NCI-H1436 treated with DMSO at 0.1 percent for 48 hours (cell line): ENCODE data around the gene IRX2.

Source experiments
- DNase-seq: peaks from one replicate; lab custom pipeline; 2025; lab: John Stamatoyannopoulos, UW

Gene IRX2

GRCh38 chr5:2756211-2757152 lies 5.0 kb upstream of the IRX2 start:
- no peak for DNase-seq

GRCh38 chr5:2755681-2756171 lies 4.2 kb upstream of the IRX2 start:
- no peak for DNase-seq

GRCh38 chr5:2755076-2755680 lies 3.7 kb upstream of the IRX2 start:
- no peak for DNase-seq

- no peak for DNase-seq
These were observed 3.2 kb upstream of the IRX2 start for GRCh38 chr5:2754581-2755075.

- no peak for DNase-seq
These were observed 2.3 kb upstream of the IRX2 start for GRCh38 chr5:2753452-2754420.

GRCh38 chr5:2752821-2753439 lies 1.5 kb upstream of the IRX2 start:
- DNase-seq: no peak

- DNase-seq: no peak
These were observed 763 bp upstream of the IRX2 start for GRCh38 chr5:2752059-2752820.

GRCh38 chr5:2750758-2751464 lies 566 bp downstream of the IRX2 start:
- no peak for DNase-seq

GRCh38 chr5:2750026-2750757 lies 1.3 kb downstream of the IRX2 start:
- no peak for DNase-seq

GRCh38 chr5:2749514-2750025 lies 1.9 kb downstream of the IRX2 start:
- no peak for DNase-seq

- no peak for DNase-seq
These were observed 2.5 kb downstream of the IRX2 start for GRCh38 chr5:2748861-2749513.

- DNase-seq: no peak
These were observed 3.2 kb downstream of the IRX2 start for GRCh38 chr5:2748179-2748860.

- no peak for DNase-seq
These were observed 3.9 kb downstream of the IRX2 start for GRCh38 chr5:2747363-2748162.

GRCh38 chr5:2746561-2747032 lies 4.9 kb downstream of the IRX2 start:
- DNase-seq: no peak

- DNase-seq: no peak
These were observed 7.0 kb downstream of the IRX2 start for GRCh38 chr5:2744485-2744884.

GRCh38 chr5:2742921-2743679 lies 8.4 kb downstream of the IRX2 start:
- DNase-seq: no peak
